Measurements from ENCODE around the gene WNK2. TPM values are rescaled to one million over a fixed set of nuclear protein-coding genes. Genes with fewer than 3 reads are reported as not detected.

WNK2 gene
- total RNA-seq, 1 experiment from 2014 or later = 0.07 TPM

DNA sequence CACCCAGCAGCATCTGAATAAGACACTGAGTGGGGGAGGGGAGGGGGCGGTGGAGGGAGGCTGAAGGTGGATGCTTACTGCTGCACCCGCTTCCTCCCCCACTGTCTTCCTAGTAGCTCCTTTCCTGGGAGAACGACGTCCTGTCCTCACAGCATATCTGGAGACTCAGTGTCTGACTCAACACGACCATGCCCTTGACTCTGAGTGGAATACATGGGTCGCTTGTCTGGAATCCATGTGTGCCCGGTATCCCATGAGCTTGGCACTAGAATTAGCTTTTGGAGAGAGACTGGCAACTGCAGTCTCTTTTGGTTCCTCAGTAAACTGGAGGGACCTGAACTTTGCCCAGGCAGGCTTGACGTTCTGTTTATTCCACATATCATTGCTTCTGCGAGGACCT lies 142.1 kb downstream of the WNK2 start:
- TF ChIP-seq, protein P1, sequence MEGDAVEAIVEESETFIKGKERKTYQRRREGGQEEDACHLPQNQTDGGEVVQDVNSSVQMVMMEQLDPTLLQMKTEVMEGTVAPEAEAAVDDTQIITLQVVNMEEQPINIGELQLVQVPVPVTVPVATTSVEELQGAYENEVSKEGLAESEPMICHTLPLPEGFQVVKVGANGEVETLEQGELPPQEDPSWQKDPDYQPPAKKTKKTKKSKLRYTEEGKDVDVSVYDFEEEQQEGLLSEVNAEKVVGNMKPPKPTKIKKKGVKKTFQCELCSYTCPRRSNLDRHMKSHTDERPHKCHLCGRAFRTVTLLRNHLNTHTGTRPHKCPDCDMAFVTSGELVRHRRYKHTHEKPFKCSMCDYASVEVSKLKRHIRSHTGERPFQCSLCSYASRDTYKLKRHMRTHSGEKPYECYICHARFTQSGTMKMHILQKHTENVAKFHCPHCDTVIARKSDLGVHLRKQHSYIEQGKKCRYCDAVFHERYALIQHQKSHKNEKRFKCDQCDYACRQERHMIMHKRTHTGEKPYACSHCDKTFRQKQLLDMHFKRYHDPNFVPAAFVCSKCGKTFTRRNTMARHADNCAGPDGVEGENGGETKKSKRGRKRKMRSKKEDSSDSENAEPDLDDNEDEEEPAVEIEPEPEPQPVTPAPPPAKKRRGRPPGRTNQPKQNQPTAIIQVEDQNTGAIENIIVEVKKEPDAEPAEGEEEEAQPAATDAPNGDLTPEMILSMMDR (IDR thresholded peaks at IDR 0.05; ENCODE audit: unreplicated experiment) = no peak
- Mint-ChIP-seq H3K4me3 (ENCODE audit: unreplicated experiment) (no peak overlapping the region), H3K36me3 (ENCODE audit: insufficient read depth, unreplicated experiment) (no peaks in the 10 kb centered on the region), H3K27ac (ENCODE audit: low read depth, unreplicated experiment) (no peak overlapping the region), H3K4me1 (ENCODE audit: insufficient read depth, unreplicated experiment) (peaks cover 11% of the 10 kb centered on the region), H3K27me3 (ENCODE audit: insufficient read depth, unreplicated experiment) (no peaks in the 10 kb centered on the region), H3K9me3 (ENCODE audit: unreplicated experiment) (no peaks in the 10 kb centered on the region)
- no peak for DNase-seq (ENCODE audit: unreplicated experiment)
- POLR2A ChIA-PET = no interaction called here
- CTCF ChIA-PET = interaction anchor here (0.6 to 0.9 kb wide), 5 partner anchors 21 to 369 kb away, joined by 3 read pairs; no protein-coding TSS in a partner anchor
- intact Hi-C loops (cut with micrococcal nuclease) = no loop called here
- no TSS peak for BruUV-seq (replicated peaks)

DNA sequence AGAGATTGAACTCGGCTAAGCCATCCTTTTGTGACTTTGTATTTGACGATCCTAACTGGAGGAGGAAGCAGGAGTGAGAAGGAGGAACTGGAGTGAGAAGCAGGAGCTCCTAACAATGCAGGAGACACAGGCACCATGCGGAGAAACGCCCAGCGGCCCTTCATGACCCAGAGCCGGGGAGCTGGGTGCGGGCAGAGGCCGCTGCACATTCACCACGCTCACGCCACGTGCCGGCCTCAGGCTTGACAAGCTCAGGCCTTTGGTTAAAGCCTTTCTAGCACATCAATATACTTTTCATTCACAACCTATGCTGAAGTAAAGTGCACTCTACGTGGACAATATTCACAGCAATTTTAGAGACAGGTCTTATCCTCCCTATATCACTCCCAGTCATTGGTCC lies 142.7 kb downstream of the WNK2 start:
- no TSS peak for BruUV-seq (replicated peaks)
- Mint-ChIP-seq H3K4me1 (ENCODE audit: insufficient read depth, unreplicated experiment) (peaks cover 11% of the 10 kb centered on the region), H3K9me3 (ENCODE audit: unreplicated experiment) (no peaks in the 10 kb centered on the region), H3K36me3 (ENCODE audit: insufficient read depth, unreplicated experiment) (no peaks in the 10 kb centered on the region), H3K27ac (ENCODE audit: low read depth, unreplicated experiment) (no peak overlapping the region), H3K4me3 (ENCODE audit: unreplicated experiment) (no peak overlapping the region), H3K27me3 (ENCODE audit: insufficient read depth, unreplicated experiment) (no peaks in the 10 kb centered on the region)
- intact Hi-C loops (cut with micrococcal nuclease) = no loop called here
- TF ChIP-seq, protein P1 (IDR thresholded peaks at IDR 0.05; ENCODE audit: unreplicated experiment) = no peak
- ChIA-PET CTCF (interaction anchor here (0.6 to 0.7 kb wide), 2 partner anchors 35 to 369 kb away, joined by 3 read pairs; no protein-coding TSS in a partner anchor), POLR2A (no interaction called here)
- DNase-seq (ENCODE audit: unreplicated experiment) = no peak

DNA sequence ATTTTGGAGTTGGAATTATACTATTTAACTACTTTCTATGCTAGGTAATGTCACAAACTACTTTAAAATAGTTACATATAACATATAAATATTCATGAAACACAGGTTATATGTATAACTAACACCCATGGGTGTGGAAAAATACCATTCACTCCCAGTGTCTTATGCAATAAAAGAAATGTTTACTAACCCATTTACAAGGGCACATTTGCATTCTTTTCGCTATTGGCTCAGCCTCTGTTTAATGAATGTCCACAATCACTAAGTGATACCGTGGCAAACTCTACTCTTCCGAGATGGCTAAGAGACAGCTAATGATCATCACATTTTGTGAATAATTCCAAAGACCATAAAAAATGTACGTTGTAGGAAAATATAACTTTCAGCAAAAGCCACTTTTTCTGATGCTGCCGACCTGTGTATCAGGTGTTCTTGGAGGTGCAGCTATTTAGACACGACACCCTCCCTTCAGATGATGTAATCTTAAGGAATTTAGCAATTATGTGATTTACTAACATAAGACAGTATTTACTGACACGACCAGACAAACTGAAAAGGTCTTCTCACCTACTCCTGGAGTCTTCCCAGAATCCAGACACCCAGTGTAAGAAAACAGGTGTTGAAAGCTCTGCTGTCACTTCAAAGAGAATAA lies 145.8 kb downstream of the WNK2 start:
- CTCF ChIA-PET = interaction anchor here (0.8 kb wide), 2 partner anchors 15 to 25 kb away, joined by 3 to 5 read pairs; no protein-coding TSS in a partner anchor
- POLR2A ChIA-PET = interaction anchor here (0.6 to 0.7 kb wide), 4 partner anchors 59 to 681 kb away, joined by 3 to 4 read pairs (median 4); no protein-coding TSS in a partner anchor
- intact Hi-C loops (cut with micrococcal nuclease) = no loop called here

DNA sequence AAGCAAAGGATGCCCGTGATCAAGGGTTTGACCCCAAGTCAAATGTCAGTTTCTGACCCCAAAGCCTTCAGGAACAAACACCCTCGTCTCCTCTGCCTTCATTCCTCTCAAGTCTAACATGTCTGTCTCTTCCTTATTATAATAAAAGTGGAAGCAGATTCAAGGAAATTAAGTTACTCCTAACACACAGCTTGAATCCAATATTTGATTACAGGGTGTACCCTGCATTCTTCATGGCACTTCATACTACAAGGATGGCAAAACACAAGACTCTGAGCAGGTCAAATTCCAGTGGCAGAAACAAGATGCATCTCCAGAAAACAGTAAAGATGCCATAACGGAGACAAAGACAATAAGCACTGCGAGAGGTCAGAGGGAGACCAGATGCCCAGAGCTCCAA lies 148.4 kb downstream of the WNK2 start:
- peaks cover 10% of the 10 kb centered on the region for H3K27me3 Mint-ChIP-seq (ENCODE audit: insufficient read depth, unreplicated experiment)
- TF ChIP-seq, protein P1 (IDR thresholded peaks at IDR 0.05; ENCODE audit: unreplicated experiment) = no peak
- no TSS peak for BruUV-seq (replicated peaks)
- DNase-seq (ENCODE audit: unreplicated experiment) = no peak
- peaks cover 7% of the 10 kb centered on the region for H3K4me1 Mint-ChIP-seq (ENCODE audit: insufficient read depth, unreplicated experiment)
- ChIA-PET CTCF (interaction anchor here (0.6 kb wide), 2 partner anchors 20 to 172 kb away, joined by 3 to 4 read pairs; no protein-coding TSS in a partner anchor), POLR2A (no interaction called here)
- H3K9me3 Mint-ChIP-seq (ENCODE audit: unreplicated experiment) = peaks cover 8% of the 10 kb centered on the region
- no peak overlapping the region for H3K4me3 Mint-ChIP-seq (ENCODE audit: unreplicated experiment)
- no peak overlapping the region for H3K27ac Mint-ChIP-seq (ENCODE audit: low read depth, unreplicated experiment)
- intact Hi-C loops (cut with micrococcal nuclease) = no loop called here
- H3K36me3 Mint-ChIP-seq (ENCODE audit: insufficient read depth, unreplicated experiment) = no peaks in the 10 kb centered on the region

More for the DNA sequence above, 145.8 kb downstream of the WNK2 start:
- no peak overlapping the region for H3K27ac Mint-ChIP-seq (ENCODE audit: low read depth, unreplicated experiment)
- H3K4me3 Mint-ChIP-seq (ENCODE audit: unreplicated experiment) = no peak overlapping the region
- TF ChIP-seq, protein P1 (IDR thresholded peaks at IDR 0.05; ENCODE audit: unreplicated experiment) = no peak
- BruUV-seq (replicated peaks) = no TSS peak
- H3K27me3 Mint-ChIP-seq (ENCODE audit: insufficient read depth, unreplicated experiment) = peaks cover 10% of the 10 kb centered on the region
- H3K9me3 Mint-ChIP-seq (ENCODE audit: unreplicated experiment) = peaks cover 8% of the 10 kb centered on the region
- H3K4me1 Mint-ChIP-seq (ENCODE audit: insufficient read depth, unreplicated experiment) = peaks cover 11% of the 10 kb centered on the region
- no peaks in the 10 kb centered on the region for H3K36me3 Mint-ChIP-seq (ENCODE audit: insufficient read depth, unreplicated experiment)
- DNase-seq (ENCODE audit: unreplicated experiment) = no peak

Measured in MCF 10A (cell line).